ENCODE data around the gene DPP10.
"Not testable (repeated sequence)": the region's sequence is repeated elsewhere in the genome, so short reads cannot be mapped to it uniquely, and the experiment has no call there.

The DPP10 gene

DNA sequence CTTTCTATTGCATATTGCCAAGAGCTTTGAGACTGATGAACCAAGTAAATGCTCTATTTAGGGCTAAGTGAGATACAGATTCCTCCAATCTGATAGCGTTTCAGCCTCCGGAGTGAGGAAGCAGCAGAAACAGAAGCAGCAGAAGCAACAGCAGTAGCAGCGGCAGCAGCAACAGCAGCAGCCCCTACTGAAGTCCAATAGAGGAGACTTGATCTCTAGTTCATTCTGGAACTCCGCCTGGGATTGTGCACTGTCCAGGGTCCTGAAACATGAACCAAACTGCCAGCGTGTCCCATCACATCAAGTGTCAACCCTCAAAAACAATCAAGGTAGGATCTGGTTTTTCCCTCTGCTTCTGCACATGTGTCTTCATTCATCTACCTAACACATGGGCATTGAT, at the start of gene DPP10:
TSS of gene DPP10 (plus strand) at position 132 of the 400 bp plus-strand sequence.
- peak; percentile 39 for DNase-seq

DNA sequence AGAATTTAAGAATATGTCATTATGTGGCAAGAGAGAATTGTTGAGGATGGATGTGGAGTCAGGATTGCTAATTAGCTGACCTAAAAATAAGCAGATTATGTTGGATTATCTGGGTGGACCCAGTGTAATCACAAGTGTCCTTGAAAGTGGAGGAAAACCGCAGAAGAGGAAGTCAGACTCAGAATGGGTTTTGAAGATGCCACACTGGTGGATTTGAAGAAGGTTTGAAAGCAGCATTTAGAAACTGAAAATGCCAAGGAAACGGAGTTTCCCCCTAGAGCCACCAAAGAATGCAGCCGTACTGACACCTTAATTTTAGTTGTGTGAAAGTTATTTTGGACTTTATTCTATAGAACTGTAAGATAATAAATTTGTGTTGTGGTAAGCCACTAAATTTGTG, 41.6 kb upstream of the DPP10 start:
- no peak for DNase-seq

DNA sequence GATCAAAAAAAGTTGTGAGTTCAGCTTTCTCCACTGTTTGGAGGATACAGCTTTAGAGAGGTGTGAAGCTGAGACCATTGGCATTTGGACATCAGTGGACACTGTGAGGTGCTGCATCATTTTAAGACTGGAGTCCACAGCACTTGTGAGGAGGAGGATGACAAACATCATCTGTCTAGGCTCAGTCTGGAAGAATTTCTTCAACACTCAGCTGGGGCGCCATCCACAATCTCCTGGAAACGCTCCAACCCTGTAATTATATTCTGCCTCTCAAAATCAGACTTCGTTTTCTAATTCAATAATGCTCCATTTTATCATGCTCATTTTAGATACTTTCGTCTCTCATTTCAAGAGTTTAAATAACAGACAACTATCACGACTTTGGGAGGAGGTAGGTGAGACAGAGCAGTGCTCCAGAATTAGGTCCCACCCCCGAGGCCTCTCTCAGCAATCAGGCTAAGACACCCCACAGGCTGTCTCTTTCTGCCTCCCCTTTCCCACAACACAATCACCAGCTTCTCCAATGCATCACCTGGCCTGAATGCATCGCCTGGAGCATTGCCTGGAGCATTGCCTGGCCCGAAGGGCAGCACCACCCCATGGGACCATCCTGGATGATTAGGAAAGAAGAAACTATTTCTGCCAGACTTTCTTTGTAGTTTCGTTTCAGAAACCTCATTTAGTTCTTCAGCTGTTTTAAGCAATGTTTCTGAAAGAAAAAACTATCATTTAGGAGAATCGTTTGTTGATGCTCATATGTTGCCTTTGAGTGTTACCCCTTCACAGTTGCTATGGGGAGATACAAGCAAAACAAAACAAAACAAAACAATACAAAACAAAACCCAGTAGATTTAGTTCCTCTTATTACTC, 37.0 kb upstream of the DPP10 start:
- DNase-seq = no peak

DNA sequence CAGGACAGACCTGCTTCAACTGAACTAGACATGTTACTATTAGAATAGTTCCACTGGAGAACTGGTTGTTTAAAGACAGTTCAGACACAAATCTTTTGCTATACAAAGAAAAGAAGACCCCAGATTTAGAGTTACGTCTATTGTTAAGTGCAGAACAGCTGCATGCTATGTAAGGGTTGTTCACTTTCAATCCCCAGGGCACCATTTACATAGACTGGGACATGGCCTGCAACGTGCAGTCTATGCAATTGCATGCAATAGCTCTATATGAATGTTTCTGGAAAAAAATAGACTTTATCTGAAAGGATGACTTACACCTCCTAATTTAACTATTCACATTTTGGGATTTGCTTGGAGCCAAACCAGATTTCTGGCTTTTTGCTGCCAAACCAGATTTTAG, 36.1 kb upstream of the DPP10 start:
- no peak for DNase-seq

DNA sequence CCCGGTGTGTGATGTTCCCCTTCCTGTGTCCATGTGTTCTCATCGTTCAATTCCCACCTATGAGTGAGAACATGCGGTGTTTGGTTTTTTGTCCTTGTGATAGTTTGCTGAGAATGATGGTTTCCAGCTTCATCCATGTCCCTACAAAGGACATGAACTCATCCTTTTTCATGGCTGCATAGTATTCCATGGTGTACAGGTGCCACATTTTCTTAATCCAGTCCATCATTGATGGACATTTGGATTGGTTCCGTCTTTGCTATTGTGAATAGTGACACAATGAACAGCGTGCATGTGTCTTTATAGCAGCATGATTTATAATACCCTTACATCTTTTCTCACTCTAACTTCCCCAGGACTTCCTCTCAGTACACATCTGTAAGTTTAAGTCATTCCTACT, 35.1 kb upstream of the DPP10 start:
- DNase-seq = not testable (repeated sequence)

DNA sequence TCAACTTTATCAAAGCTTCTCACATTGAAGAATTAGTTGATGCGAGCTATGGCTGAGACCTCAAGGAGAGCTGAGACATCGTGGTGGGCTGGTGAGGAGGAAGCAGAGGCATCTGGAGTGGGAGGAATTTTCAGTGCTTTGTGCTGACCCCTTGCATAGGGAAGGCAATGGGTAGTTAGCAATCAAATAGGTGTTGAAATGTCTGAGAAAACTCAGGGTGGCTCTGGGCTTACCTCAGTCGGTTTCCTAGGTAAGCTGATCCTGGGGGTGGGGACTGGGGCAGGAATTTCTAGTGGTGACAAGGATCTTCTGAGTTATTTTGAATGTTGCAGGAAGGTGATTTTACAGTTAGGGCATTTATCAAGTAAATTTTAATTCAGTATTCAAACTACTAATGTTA, 20.7 kb upstream of the DPP10 start:
- no peak for DNase-seq

DNA sequence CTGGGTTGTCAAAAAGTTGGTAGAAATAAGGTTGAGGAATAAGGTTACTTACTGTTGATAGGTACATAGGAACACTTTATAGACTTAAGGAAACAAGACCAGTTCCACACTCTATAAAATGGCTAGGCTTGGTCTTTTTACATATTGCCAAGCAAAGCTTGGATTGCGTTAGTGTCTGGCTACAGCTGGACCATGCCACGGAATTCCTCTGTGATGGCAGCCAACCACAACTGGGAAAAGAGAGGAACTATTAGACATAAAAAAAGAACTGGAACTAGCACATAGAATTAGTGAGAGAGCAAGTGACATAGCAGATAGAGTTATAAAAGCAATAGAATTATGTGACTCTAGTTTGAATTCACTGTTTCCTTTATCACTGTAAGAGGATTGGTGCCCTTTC, 17.7 kb upstream of the DPP10 start:
- DNase-seq = no peak

DNA sequence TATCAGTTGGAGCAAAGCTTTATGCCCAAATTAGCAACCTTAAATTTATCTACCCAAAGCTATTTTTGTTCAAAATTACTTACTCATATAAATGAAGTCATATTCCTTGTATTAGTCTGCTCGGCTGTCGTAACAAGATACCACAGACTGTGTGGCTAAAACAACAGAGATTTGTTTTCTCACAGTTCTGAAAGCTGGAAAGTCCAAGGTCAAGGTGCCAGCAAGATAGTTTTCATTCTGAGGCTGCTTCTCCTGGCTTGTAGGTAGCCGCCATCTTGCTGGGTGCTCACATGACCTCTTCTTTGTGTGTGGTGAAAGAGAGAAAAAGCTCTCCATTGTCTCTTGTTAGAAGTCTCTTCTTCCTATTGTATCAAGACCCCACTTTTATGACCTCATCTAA, 15.7 kb upstream of the DPP10 start:
- DNase-seq = no peak

DNA sequence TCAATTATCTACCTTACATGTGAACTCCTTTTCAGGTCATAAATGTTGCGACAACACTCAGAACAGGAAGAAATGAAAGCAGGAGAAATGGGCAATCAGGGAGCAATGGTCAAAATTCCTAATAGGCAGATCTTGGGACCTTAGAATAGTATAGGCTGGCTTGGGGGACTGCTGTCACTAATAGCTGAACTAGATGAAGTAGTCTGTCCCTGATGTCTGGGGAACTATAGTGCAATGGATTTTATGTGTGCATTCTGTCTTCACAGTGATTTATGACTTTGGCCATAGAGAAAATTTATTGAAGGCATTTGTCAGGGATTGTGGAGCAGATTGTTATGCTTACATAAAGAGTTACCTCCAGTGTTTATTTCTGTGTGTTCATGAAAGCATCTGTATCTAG, 6.1 kb upstream of the DPP10 start:
- DNase-seq = no peak

DNA sequence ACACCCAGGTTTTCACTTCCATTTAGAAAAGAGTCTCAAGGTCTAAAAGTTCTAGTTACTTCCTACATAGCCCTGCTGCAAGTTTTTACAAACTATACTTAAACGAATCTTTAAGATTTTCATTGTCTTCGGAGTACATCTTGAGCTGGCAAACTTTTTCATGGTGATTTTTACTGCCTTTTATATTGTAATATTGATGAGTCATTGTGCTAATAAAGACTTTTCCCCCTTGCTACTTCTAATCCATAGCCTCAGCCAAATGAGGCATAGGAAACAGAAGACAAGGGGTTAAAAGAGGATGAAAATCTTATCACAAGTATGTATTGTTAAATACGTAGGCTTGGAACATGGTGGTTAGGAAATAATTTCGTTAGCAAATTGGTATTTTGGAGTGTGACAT, 4.1 kb downstream of the DPP10 start:
- DNase-seq = no peak

DNA sequence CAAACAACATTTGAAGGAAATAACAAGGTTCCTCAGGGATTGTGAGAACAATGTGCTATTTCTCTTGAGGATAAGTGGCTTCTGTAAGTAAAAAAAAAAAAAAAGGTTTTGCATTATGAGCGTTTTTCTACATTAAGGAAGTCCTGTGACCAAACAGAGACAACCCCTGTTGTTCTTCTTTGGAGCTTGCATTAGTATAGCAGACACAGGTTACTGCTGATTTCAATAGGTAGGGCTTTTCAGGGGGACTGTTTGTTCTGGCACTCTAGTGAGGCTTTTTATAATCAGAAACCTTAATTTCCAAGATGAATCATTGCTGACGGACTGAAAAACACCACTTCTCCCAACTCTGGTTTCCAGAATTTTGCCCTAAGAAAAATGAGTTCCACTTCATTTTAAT, 8.2 kb downstream of the DPP10 start:
- DNase-seq = no peak

DNA sequence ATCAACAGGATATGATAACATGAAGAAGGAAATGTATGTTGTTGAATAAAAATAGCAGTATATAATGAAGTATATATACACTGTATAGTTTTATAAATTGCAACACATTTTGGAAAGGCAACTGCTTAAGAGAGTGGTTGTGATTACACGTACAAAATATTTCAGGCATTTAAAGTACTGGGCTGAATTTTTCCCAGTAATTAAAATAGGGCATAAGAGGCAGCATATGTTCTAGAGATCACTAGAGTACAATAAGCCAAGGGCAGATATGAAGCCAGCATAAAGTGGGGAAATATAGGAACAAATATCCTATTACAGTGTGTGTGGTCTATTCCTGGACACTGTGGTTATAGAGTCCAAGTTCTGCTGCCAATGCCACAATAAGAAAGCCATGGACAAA, 14.1 kb downstream of the DPP10 start:
- DNase-seq = no peak

DNA sequence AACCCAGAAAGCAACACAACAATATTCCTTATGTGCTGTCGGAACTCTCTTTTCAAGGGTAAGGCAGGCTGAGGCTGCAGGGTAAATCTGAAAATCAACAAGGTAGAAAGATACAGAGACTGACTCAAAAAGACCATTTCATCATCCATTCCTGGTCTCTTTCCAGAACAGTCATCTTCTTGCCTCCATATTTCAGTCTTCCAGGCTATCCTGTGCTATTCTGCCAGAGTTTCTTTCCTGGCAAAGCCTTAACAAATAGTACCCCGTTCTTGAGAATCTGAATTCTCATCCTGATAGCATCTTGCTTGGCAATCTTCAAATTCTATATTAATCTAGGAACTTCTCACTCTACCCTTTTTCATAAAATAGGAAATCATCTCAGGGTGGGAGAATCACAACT, 15.5 kb downstream of the DPP10 start:
- no peak for DNase-seq

DNA sequence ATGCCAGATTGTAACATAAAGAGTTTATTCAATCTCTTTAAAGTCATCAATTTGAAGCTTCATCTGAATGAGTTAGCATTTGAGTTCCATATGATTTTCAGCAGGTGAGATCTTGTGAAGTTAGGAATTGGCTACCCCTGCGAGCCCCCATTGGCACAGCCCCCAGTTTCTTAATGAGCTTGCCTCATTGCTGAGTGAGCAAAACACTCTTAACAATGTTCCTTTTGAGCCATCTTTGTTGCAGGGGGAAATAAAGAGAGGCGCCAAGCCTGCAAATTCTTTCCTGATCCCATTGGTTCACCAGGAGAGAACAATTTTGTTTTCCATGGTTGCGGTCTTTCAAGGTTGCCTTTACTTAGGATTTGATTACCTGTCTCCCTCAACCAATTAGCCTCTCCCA, 18.7 kb downstream of the DPP10 start:
- no peak for DNase-seq

DNA sequence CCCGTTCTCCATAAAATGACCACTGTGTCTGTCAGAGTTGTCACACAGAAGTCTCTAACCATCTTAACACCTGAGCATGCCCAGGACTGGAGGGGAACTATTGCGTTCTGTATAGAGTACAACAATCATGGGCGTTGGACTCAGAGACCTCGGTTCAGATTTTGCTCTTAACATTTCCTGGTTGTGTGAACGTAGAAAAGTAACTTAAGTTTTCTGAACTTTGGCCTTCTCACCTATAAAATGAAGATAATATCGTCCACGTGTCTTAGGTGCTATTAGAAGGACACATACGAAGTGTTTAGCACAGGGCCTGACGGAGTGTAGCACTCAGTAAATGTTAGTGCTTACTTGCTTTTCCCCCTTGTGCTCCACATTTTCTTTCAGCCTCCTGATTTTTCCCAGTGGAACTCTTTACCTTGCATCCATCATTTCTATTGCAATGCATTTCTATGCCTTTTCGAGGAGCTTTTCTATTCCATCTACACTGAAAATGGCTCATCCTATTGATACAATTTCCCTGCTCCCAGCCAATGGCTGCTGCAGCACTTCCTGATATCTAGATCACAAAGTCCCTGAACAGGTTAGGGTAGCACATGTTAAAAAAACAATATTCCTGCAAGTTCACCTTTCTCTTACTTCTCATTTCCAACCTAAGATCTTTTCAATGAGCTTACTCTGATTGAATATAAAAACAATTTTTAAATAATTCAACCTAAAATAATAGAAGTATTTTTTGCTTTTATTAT, 22.7 kb downstream of the DPP10 start:
- DNase-seq = no peak

DNA sequence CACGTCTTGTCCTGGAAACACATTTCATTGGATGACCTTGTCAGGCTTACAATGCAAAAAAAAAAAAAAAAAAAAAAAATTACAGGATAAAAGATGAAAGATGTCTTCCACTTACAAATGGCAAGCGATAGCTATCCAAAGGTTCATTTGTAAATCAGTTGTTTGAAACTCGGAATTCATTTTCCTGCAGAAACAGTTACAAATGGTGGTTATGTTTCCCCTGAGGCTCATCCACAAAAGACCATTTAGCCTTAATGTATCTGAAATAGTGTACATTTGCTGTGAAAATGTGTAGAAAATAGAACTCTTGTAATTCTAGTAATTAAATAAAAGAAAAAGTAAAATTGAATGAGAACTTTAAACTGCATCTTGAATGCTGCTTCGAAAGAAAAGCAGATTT, 25.9 kb downstream of the DPP10 start:
- no peak for DNase-seq

DNA sequence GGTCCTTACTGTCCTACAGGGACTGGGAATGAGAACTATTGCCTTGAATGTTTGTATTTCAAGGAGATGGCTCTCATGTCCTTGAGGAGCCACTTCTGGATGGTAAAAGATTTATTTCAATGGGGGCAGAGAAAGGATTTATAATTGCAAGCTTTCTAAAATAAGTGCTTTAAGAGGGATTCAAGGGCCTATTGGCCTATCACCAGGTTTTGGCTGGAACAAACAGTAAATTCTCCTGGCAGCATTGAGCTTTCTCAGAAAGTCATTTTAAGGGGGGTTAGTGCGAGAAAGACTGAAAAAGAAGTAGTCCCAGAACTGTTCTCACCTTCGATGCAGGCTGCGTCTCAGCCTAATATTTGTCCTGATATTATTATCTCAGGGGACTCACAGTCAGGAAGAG, 29.8 kb downstream of the DPP10 start:
- DNase-seq = no peak

DNA sequence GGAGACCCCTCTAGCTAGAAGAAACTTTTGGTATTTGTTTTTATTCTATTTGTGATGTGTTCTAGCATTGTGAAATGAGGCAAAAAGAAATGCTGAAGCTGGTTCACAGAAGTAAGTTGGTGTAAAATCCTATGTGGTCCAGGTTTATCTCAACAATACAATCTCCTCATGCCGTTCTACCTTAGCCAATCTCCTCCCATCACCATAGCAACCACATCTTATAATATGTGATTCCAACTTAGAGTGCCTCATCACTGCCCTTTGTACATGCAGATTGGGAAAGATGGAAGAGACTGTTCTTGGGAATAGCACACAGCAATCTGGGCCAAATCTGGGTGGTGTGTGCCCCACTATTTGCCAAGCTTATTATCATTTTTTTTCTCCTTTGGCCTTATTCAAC, 30.3 kb downstream of the DPP10 start:
- no peak for DNase-seq

DNA sequence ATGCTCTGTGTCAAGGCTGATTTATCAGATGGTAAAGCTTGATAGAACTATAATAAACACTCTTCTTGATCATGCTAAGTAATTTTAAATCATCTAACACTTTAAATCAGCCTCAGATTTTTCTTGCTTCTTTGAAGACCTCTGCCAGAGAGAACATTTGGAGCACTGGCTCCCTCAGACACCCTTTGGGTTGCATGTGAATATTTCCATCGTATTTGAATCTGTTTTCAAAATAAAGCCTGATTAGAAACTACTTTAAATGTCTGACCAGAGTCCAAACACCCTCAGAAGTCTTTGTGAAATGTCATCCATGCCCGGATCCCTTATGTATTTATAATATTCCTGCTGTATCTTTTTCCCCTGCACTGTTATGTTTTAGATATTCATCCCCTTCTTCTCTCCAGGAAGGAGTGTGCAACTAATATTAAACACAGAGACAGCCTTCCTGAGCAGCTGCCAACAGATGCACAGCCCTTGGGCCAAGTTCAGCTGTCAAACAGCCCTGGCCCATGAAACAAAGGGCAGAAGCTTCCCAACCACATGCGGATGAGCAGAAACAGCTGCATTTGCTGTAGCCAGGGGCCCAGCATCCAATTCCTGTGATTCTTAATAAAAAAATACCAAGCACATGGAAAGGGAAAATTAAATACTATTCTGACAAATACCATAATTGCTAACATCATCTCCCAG, 46.5 kb downstream of the DPP10 start:
- no peak for DNase-seq

DNA sequence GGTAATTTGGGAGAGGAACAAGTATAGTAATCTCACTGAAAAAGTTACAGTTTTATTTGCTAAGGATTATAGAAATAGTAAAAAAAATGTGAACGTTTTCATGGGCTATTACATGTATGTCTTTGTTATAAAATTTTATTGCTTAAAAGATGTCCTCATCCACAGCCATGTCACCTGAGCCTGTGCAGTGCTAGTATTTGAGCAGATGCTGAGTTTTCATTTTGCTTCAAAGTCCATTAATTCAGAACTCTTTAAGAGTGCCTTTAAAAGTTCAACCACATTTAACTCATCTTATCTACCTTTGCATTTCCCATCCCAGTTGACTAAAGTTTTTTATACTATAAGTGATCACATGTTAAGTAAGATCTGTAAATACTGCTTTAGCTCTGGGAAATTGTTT, 52.6 kb downstream of the DPP10 start:
- no peak for DNase-seq

DNA sequence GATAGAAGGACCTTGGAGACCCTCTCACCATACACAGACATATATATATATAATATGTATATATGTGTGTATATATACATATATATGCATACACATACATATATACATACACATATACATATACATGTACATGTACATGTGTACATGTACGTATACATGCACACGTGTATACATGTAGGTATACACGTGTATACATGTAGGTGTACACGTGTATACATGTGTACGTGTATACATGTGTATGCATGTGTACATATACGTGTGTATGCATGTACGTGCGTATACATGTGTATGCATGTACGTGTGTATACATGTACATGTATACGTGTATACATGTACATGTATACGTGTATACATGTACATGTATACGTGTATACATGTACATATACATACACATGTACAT, 54.5 kb downstream of the DPP10 start:
- no peak for DNase-seq

DNA sequence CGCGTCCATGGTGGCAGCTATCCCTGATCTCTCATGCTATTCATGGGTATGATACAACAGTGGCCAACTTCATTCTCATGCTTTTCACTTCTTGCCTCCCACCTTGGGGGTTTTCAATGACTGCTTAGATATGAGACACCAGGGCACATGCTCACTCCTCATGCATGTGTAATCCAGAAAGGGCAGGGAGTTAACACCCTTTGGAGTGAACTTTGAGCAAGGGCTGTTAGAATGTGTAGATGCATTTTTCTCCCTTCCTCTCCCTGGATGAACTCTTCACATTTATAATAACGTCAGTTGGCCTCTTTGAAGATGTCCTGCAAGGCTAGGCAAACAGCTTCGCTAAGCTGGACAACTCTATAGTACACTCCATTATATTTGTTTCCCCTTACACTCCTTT, 56.7 kb downstream of the DPP10 start:
- DNase-seq = no peak

DNA sequence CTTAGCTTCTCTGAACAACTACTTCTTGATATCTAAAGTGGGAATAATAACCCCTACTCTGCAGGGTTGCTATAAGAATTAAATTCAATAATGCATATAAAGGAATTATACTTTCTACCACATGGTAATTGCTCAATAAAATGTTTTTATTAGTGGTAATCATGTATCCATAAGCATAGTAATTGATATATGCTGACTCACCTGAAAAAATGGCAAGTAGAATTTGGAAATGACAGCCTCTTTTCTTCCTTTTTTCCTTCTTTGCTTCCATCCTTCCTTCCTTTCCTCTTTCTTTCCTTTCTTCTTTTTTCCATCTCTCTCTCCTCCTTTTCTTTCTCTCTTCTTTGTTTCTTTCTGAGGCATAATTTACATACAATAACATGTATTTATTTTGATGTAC, 65.3 kb downstream of the DPP10 start:
- no peak for DNase-seq

DNA sequence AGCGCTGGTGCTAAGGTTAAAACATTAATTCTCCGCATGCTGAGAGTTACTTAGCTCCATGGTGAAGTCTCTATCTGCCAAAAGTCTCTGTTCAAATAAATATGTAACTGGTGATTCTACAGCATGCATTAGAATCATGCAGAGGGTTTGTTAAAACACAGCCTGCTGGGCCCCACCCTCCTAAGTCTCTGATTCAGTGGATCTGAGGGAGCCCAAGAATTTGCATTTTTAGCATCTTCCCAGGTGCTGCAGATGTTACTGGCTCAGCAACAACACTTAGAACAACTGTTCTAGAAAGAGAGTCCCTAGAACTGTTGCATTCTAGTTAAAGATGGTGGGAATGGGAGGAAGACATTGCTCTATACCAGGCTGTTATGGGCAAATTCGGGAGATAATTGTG, 73.4 kb downstream of the DPP10 start:
- no peak for DNase-seq
